ENCODE results near the gene TRIP12. TPM values are rescaled to one million over a fixed set of nuclear protein-coding genes. Genes with fewer than 3 reads are reported as not detected.

Gene TRIP12
- total RNA-seq, 1 experiment from 2014 or later: 175 TPM

DNA sequence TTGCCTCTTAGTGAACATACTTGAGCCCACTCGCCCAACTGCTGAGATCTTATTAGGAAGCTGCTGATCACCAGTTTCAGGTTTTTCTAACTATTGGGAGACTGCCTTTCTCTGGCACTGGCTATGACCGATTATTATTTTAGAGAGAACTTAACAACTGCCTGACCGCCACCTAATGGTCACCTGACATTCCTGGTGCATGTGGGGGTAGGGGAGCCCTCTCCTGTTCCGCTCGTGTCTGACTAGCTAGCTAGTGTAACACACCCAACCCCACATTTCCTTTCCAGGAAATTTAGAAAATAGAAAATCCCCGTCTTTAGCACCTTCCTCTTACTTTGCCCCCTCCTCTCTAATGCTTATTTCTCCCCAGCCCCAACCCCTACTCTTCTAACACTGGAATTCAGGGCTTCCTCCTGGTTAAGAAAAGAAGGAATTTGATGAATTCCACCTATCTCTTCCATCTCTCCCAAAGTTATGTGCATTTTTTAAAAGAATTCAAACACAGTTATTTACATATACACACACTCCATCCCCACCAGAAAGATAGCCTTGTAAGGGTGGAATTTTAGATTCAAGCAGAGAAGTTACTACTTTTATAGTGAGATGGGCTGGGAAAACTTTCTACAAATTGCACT, 188.1 kb downstream of the TRIP12 start:
- Histone ChIP-seq H3K9me3 (ENCODE audit: control insufficient read depth in 1 of 2, insufficient read depth in 1 of 2, low read depth in 1 of 2, low read length in 2 of 2) (peaks cover 0 to 6% of the 10 kb centered on the region in 2 experiments; a peak in 1 of 4 replicates), H4K20me1 (ENCODE audit: insufficient read depth) (no peaks in the 10 kb centered on the region), H2AFZ (ENCODE audit: low read depth, low read length, poor library complexity, severe bottlenecking) (no peak overlapping the region), H3K9ac (ENCODE audit: low read length) (no peak overlapping the region), H3K4me2 (ENCODE audit: low read length) (no peak overlapping the region), H3K4me3 (replicated peaks in 1 of 2; ENCODE audit: low read depth in 1 of 2, low read length in 2 of 2) (no peak overlapping the region), H3K79me2 (ENCODE audit: insufficient read depth, low read length) (no peaks in the 10 kb centered on the region), H3K27me3 (ENCODE audit: insufficient read depth, low read length) (peaks cover 3% of the 10 kb centered on the region; the same call in 1 of the 2 replicates), H3K4me1 (ENCODE audit: control insufficient read depth in 1 of 2, insufficient read depth in 2 of 2, low read length in 2 of 2) (no peaks in the 10 kb centered on the region), H3K36me3 (ENCODE audit: control insufficient read depth in 1 of 2, insufficient read depth in 2 of 2, low read length in 2 of 2) (no peaks in the 10 kb centered on the region), H3K9me2 (ENCODE audit: insufficient read depth) (no peaks in the 10 kb centered on the region), H3K27ac (ENCODE audit: low read depth, low read length) (no peak overlapping the region)
- ATAC-seq (peak; percentile 47; the same call in 1 of the 2 replicates), DNase-seq (ENCODE audit: low read depth, low spot score) (no peak)
- intact Hi-C loops (cut with micrococcal nuclease): no loop called here
- BruUV-seq (replicated peaks): no TSS peak
- POLR2A ChIA-PET: no interaction called here
- RAD21 ChIA-PET (ENCODE audit: low non-redundant PET in 1 of 2, low total read pairs in 2 of 2, uncharacterized antibody in 2 of 2, unreplicated experiment in 2 of 2): no interaction called here
- CTCF ChIA-PET: no interaction called here
- TF ChIP-seq SIN3A (IDR thresholded peaks at IDR 0.05; ENCODE audit: low read depth): no peak
- TF ChIP-seq SRF (IDR thresholded peaks at IDR 0.05; ENCODE audit: low read depth): no peak
- no peak for TF ChIP-seq CEBPB (IDR thresholded peaks at IDR 0.05; ENCODE audit: low read depth)
- TF ChIP-seq ELF1 (IDR thresholded peaks at IDR 0.05; ENCODE audit: borderline replicate concordance, low read depth): no peak
- TF ChIP-seq, protein P1, sequence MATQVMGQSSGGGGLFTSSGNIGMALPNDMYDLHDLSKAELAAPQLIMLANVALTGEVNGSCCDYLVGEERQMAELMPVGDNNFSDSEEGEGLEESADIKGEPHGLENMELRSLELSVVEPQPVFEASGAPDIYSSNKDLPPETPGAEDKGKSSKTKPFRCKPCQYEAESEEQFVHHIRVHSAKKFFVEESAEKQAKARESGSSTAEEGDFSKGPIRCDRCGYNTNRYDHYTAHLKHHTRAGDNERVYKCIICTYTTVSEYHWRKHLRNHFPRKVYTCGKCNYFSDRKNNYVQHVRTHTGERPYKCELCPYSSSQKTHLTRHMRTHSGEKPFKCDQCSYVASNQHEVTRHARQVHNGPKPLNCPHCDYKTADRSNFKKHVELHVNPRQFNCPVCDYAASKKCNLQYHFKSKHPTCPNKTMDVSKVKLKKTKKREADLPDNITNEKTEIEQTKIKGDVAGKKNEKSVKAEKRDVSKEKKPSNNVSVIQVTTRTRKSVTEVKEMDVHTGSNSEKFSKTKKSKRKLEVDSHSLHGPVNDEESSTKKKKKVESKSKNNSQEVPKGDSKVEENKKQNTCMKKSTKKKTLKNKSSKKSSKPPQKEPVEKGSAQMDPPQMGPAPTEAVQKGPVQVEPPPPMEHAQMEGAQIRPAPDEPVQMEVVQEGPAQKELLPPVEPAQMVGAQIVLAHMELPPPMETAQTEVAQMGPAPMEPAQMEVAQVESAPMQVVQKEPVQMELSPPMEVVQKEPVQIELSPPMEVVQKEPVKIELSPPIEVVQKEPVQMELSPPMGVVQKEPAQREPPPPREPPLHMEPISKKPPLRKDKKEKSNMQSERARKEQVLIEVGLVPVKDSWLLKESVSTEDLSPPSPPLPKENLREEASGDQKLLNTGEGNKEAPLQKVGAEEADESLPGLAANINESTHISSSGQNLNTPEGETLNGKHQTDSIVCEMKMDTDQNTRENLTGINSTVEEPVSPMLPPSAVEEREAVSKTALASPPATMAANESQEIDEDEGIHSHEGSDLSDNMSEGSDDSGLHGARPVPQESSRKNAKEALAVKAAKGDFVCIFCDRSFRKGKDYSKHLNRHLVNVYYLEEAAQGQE (IDR thresholded peaks at IDR 0.05; ENCODE audit: low read depth): no peak
- TF ChIP-seq, protein P2, sequence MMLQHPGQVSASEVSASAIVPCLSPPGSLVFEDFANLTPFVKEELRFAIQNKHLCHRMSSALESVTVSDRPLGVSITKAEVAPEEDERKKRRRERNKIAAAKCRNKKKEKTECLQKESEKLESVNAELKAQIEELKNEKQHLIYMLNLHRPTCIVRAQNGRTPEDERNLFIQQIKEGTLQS (IDR thresholded peaks at IDR 0.05): no peak
- no peak for TF ChIP-seq EZH2 (IDR thresholded peaks at IDR 0.05)
- no peak for TF ChIP-seq POLR2A (IDR thresholded peaks at IDR 0.05; ENCODE audit: borderline replicate concordance, extremely low read depth, insufficient read depth, insufficient read length)
- no peak for TF ChIP-seq SP1 (IDR thresholded peaks at IDR 0.05; ENCODE audit: low read depth)
- no peak for TF ChIP-seq JUND (IDR thresholded peaks at IDR 0.05)
- TF ChIP-seq CBX3 (IDR thresholded peaks at IDR 0.05; ENCODE audit: low read depth): no peak
- TF ChIP-seq YY1 (IDR thresholded peaks at IDR 0.05; ENCODE audit: extremely low read depth, insufficient replicate concordance, low read depth, low read length): no peak
- TF ChIP-seq ZNF274 (IDR thresholded peaks at IDR 0.05; ENCODE audit: low read depth, low read length): no peak
- no peak for TF ChIP-seq RAD21 (IDR thresholded peaks at IDR 0.05; ENCODE audit: low read depth)
- TF ChIP-seq TCF7L2 (IDR thresholded peaks at IDR 0.05; ENCODE audit: borderline replicate concordance, extremely low read depth, insufficient read depth, insufficient read length): no peak
- TF ChIP-seq, protein P3, sequence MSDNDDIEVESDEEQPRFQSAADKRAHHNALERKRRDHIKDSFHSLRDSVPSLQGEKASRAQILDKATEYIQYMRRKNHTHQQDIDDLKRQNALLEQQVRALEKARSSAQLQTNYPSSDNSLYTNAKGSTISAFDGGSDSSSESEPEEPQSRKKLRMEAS (IDR thresholded peaks at IDR 0.05): no peak
